GM23338 (cell line): Measurements from ENCODE around the gene PLEK. TPM values are rescaled to one million over a fixed set of nuclear protein-coding genes. Genes with fewer than 3 reads are reported as not detected.
A peak's percentile ranks its signal among the peaks of the same experiment; 100 is the strongest.

Experiments used
- ATAC-seq: fragments of 200-7000 bp; cut with Tn5 transposase; 3 replicates; pipeline ENCODE4 v1.9.1; 2020
- DNase-seq: peaks from one replicate; pipeline ENCODE4 v3.0.0-alpha.2; 2015; ENCODE audit warnings: low spot score
- H2AFZ ChIP-seq: fragments of 200-600 bp; sonication (generic); 2 replicates; pipeline ENCODE4 v1.8.0; 2016; ENCODE audit warnings: antibody characterized with exemption, mild to moderate bottlenecking, moderate library complexity
- H3F3A ChIP-seq: fragments of 200-600 bp; sonication (generic); replicated peaks from 2 replicates; pipeline ENCODE4 v1.8.0; 2017; ENCODE audit warnings: antibody characterized with exemption, mixed run types, low read depth
- H3K27ac ChIP-seq: fragments of 200-600 bp; sonication (generic); 2 replicates; pipeline ENCODE4 v1.6.1; 2016; ENCODE audit warnings: low read depth
- H3K27me3 ChIP-seq: fragments of 200-600 bp; sonication (generic); 2 replicates; pipeline ENCODE4 v1.8.0; 2016; ENCODE audit warnings: mild to moderate bottlenecking, mixed run types, moderate library complexity; ENCODE audit not compliant: insufficient read depth
- H3K36me3 ChIP-seq: fragments of 200-600 bp; sonication (generic); 2 replicates; pipeline ENCODE4 v1.8.0; 2016; ENCODE audit warnings: mild to moderate bottlenecking; ENCODE audit not compliant: insufficient read depth
- H3K4me1 ChIP-seq: fragments of 200-600 bp; sonication (generic); 2 replicates; pipeline ENCODE4 v1.8.0; 2016; ENCODE audit warnings: mild to moderate bottlenecking, moderate library complexity; ENCODE audit not compliant: insufficient read depth
- H3K4me2 ChIP-seq: fragments of 200-600 bp; sonication (generic); 2 replicates; pipeline ENCODE4 v1.7.1; 2017; ENCODE audit warnings: mixed run types
- H3K4me3 ChIP-seq: fragments of 200-600 bp; sonication (generic); 2 replicates; pipeline ENCODE4 v1.6.1; 2016; ENCODE audit warnings: mixed run types
- H3K79me2 ChIP-seq: fragments of 200-600 bp; sonication (generic); replicated peaks from 2 replicates; pipeline ENCODE4 v1.8.0; 2017; ENCODE audit warnings: mild to moderate bottlenecking; ENCODE audit not compliant: insufficient read depth
- H3K9me2 ChIP-seq: fragments of 200-600 bp; sonication (generic); 2 replicates; pipeline ENCODE4 v1.8.0; 2017; ENCODE audit not compliant: insufficient read depth
- H4K20me1 ChIP-seq: fragments of 200-600 bp; sonication (generic); replicated peaks from 2 replicates; pipeline ENCODE4 v1.8.0; 2017; ENCODE audit warnings: mild to moderate bottlenecking; ENCODE audit not compliant: insufficient read depth
- H3K27ac Mint-ChIP-seq: 2 replicates; pipeline ENCODE4 v1.8.0; 2020; ENCODE audit warnings: inconsistent platforms, mild to moderate bottlenecking, moderate library complexity, mixed read lengths
- H3K27me3 Mint-ChIP-seq: 3 replicates; pipeline ENCODE4 v1.8.0; 2022; ENCODE audit warnings: low read depth, mild to moderate bottlenecking, moderate library complexity, mixed read lengths, inconsistent platforms; ENCODE audit not compliant: insufficient read depth, poor library complexity
- H3K36me3 Mint-ChIP-seq: 3 replicates; pipeline ENCODE4 v1.8.0; 2021; ENCODE audit warnings: low read depth, mild to moderate bottlenecking, inconsistent platforms, moderate library complexity, mixed read lengths
- H3K4me1 Mint-ChIP-seq: 3 replicates; pipeline ENCODE4 v1.8.0; 2020; ENCODE audit warnings: mild to moderate bottlenecking, inconsistent platforms, mixed read lengths
- H3K4me3 Mint-ChIP-seq: 3 replicates; pipeline ENCODE4 v1.8.0; 2021; ENCODE audit warnings: moderate library complexity, mild to moderate bottlenecking, inconsistent platforms, mixed read lengths
- H3K9me3 Mint-ChIP-seq: 3 replicates; pipeline ENCODE4 v1.8.0; 2020; ENCODE audit warnings: moderate library complexity, mild to moderate bottlenecking, inconsistent platforms, mixed read lengths
- CTCF ChIP-seq, 2 experiments: fragments of 200-600 bp in 1 of 2; sonication (generic) in 1 of 2; conservative IDR thresholded peaks; 2 replicates each; pipeline versions ENCODE4 v1.5.1 to v1.6.1; 2016 to 2017; ENCODE audit warnings: antibody characterized with exemption in 2 of 2, low read depth in 2 of 2, mild to moderate bottlenecking in 2 of 2, moderate library complexity in 1 of 2
- JUNB ChIP-seq: IDR thresholded peaks from one replicate; pipeline ENCODE4 v1.6.1; 2016; ENCODE audit warnings: antibody characterized with exemption; ENCODE audit not compliant: unreplicated experiment
- NANOG ChIP-seq: IDR thresholded peaks from 2 replicates; pipeline ENCODE4 v1.6.1; 2016; ENCODE audit warnings: antibody characterized with exemption, borderline replicate concordance
- POLR2AphosphoS5 ChIP-seq: IDR thresholded peaks from 2 replicates; pipeline ENCODE4 v1.6.1; 2016; ENCODE audit warnings: antibody characterized with exemption, low read depth
- STAT1 ChIP-seq: IDR thresholded peaks from one replicate; pipeline ENCODE4 v1.6.1; 2016; ENCODE audit warnings: antibody characterized with exemption; ENCODE audit not compliant: unreplicated experiment
- ZNF331 ChIP-seq: fragments of 250-450 bp; sonication (Bioruptor Pico); IDR thresholded peaks from 2 replicates; pipeline ENCODE4 v1.5.0; 2020; ENCODE audit warnings: low read depth, mild to moderate bottlenecking, moderate library complexity
- polyA plus RNA-seq: library from polyadenylated mRNA; unstranded; fragments of >200 nt; fragmentation: Nextera tagmentation; extraction: Ambion mirVana; gene quantifications from 2 replicates; pipeline ENCODE4 v1.2.1, GENCODE V29; 2016
- total RNA-seq: library from RNA; depleted of rRNA; stranded (reverse); fragments of >200 nt; shearing (Covaris generic); gene quantifications from 2 replicates; pipeline ENCODE4 v1.2.3, GENCODE V29; 2014
- TF ChIP-seq, protein P1 (sequence below): IDR thresholded peaks from one replicate; pipeline ENCODE4 v1.6.1; 2018; ENCODE audit warnings: antibody characterized with exemption; ENCODE audit not compliant: unreplicated experiment
- TF ChIP-seq, protein P2 (sequence below): IDR thresholded peaks from 2 replicates; pipeline ENCODE4 v1.6.1; 2016; ENCODE audit warnings: antibody characterized with exemption

PLEK gene
- total and polyA plus RNA-seq, 2 experiments from 2014 or later: 0.06 TPM; not detected in 1

DNA sequence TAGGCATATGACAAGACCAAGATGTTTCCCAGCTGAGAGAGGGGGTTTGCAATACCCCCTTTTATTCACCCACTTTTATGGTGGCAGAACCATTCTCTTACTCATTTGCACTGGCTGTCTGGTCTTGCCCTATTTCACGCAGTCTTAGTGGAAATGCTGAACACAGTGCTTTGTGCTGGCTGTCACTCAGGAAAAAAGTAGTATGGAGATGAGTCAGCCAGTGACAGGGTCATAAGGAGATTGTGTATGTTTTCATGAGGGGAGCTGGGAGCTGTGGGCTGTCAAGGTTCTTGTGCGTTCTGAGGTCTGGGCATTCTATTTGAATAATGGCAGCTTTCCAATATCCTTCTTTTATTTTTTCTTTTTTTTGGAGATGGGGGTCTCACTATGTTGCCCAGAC, 34.4 kb upstream of the PLEK start (continued):
- TF ChIP-seq CTCF (conservative IDR thresholded peaks at IDR 0.05; ENCODE audit: low read depth in 2 of 2): no peak

- Mint-ChIP-seq H3K36me3 (no peaks in the 10 kb centered on the region), H3K4me1 (peaks cover 17% of the 10 kb centered on the region; the same call in 2 of the 3 replicates), H3K27me3 (no peaks in the 10 kb centered on the region), H3K9me3 (no peaks in the 10 kb centered on the region), H3K4me3 (no peak overlapping the region), H3K27ac (no peak overlapping the region)
- no peaks in the 10 kb centered on the region for H3K9me2 ChIP-seq
- H3K36me3 ChIP-seq: no peaks in the 10 kb centered on the region
- no peaks in the 10 kb centered on the region for H3K27me3 ChIP-seq
- no peaks in the 10 kb centered on the region for H4K20me1 ChIP-seq
- no peak for ATAC-seq
- H2AFZ ChIP-seq: 0 out of 2 replicates have a peak overlapping the region, but pooled peaks have one; percentile 80
- H3K4me2 ChIP-seq: no peak overlapping the region
- TF ChIP-seq POLR2AphosphoS5 (no peak), JUNB (no peak), NANOG (no peak), CTCF (conservative IDR thresholded peaks at IDR 0.05; ENCODE audit: low read depth in 2 of 2) (no peak), STAT1 (no peak), ZNF331 (CRISPR knock-in tag) (no peak)
- TF ChIP-seq, protein P1, sequence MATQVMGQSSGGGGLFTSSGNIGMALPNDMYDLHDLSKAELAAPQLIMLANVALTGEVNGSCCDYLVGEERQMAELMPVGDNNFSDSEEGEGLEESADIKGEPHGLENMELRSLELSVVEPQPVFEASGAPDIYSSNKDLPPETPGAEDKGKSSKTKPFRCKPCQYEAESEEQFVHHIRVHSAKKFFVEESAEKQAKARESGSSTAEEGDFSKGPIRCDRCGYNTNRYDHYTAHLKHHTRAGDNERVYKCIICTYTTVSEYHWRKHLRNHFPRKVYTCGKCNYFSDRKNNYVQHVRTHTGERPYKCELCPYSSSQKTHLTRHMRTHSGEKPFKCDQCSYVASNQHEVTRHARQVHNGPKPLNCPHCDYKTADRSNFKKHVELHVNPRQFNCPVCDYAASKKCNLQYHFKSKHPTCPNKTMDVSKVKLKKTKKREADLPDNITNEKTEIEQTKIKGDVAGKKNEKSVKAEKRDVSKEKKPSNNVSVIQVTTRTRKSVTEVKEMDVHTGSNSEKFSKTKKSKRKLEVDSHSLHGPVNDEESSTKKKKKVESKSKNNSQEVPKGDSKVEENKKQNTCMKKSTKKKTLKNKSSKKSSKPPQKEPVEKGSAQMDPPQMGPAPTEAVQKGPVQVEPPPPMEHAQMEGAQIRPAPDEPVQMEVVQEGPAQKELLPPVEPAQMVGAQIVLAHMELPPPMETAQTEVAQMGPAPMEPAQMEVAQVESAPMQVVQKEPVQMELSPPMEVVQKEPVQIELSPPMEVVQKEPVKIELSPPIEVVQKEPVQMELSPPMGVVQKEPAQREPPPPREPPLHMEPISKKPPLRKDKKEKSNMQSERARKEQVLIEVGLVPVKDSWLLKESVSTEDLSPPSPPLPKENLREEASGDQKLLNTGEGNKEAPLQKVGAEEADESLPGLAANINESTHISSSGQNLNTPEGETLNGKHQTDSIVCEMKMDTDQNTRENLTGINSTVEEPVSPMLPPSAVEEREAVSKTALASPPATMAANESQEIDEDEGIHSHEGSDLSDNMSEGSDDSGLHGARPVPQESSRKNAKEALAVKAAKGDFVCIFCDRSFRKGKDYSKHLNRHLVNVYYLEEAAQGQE: no peak
- TF ChIP-seq, protein P2, sequence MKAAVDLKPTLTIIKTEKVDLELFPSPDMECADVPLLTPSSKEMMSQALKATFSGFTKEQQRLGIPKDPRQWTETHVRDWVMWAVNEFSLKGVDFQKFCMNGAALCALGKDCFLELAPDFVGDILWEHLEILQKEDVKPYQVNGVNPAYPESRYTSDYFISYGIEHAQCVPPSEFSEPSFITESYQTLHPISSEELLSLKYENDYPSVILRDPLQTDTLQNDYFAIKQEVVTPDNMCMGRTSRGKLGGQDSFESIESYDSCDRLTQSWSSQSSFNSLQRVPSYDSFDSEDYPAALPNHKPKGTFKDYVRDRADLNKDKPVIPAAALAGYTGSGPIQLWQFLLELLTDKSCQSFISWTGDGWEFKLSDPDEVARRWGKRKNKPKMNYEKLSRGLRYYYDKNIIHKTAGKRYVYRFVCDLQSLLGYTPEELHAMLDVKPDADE: no peak
- H3K4me3 ChIP-seq: no peak overlapping the region
- H3K27ac ChIP-seq: no peak overlapping the region
- no peaks in the 10 kb centered on the region for H3K79me2 ChIP-seq
- no peaks in the 10 kb centered on the region for H3F3A ChIP-seq
- DNase-seq: no peak
- H3K4me1 ChIP-seq: peaks cover 4% of the 10 kb centered on the region
These were observed 32.1 kb upstream of the PLEK start for GRCh38 chr2:68333009-68333408.
